DND-41 (cell line): ENCODE data around the gene AKAP6.

Source experiments
- CTCF ChIP-seq: IDR thresholded peaks from 2 replicates; pipeline ENCODE4 v1.5.1; 2012; ENCODE audit warnings: borderline replicate concordance, low read length, moderate library complexity, mild to moderate bottlenecking; ENCODE audit not compliant: poor library complexity, severe bottlenecking; ENCODE audit errors: extremely low read depth
- EZH2 ChIP-seq: IDR thresholded peaks from 3 replicates; pipeline ENCODE4 v1.6.1; 2012; ENCODE audit warnings: borderline replicate concordance, low read depth, mild to moderate bottlenecking, moderate library complexity, low read length, inconsistent platforms; ENCODE audit not compliant: severe bottlenecking

GRCh38 chr14:32661216-32661615 is 332.1 kb downstream of the AKAP6 start:
- TF ChIP-seq CTCF (no peak), EZH2 (no peak)
